K562 (cell line): ENCODE measurements around the gene ZNF335. TPM values are rescaled to one million over a fixed set of nuclear protein-coding genes. Genes with fewer than 3 reads are reported as not detected.

Experiments
- BRD4 ChIP-seq: fragments of 200-600 bp; sonication (generic); IDR thresholded peaks from 2 replicates; pipeline ENCODE4 v1.6.1; 2017; ENCODE audit warnings: inconsistent platforms
- ELK1 ChIP-seq: sonication (generic); formaldehyde crosslinking; IDR thresholded peaks from 2 replicates; pipeline ENCODE4 v1.8.1; 2022; ENCODE audit warnings: missing genetic modification reagents
- FOXJ3 ChIP-seq: sonication (generic); formaldehyde crosslinking; IDR thresholded peaks from 2 replicates; pipeline ENCODE4 v1.4.0; 2020; ENCODE audit warnings: mild to moderate bottlenecking, missing genetic modification reagents
- GTF2A2 ChIP-seq: IDR thresholded peaks from 2 replicates; pipeline ENCODE4 v1.6.1; 2016; ENCODE audit warnings: mild to moderate bottlenecking, missing genetic modification characterization, missing compliant biosample characterization
- HMG20B ChIP-seq: fragments of 250-450 bp; sonication (Bioruptor Pico); IDR thresholded peaks from 2 replicates; pipeline ENCODE4 v1.5.0; 2021; ENCODE audit warnings: mild to moderate bottlenecking
- ILK ChIP-seq: fragments of 450-650 bp; IDR thresholded peaks from 2 replicates; pipeline ENCODE4 v1.6.1; 2016; ENCODE audit warnings: missing genetic modification characterization, low read depth, mild to moderate bottlenecking, missing compliant biosample characterization, moderate library complexity, borderline replicate concordance
- NCOA1 ChIP-seq: fragments of 450-650 bp; IDR thresholded peaks from 2 replicates; pipeline ENCODE4 v1.6.1; 2016; ENCODE audit warnings: low read depth
- NFATC3 ChIP-seq: fragments of 450-650 bp; IDR thresholded peaks from 2 replicates; pipeline ENCODE4 v1.6.1; 2017; ENCODE audit warnings: mild to moderate bottlenecking
- RFX5 ChIP-seq: IDR thresholded peaks from 2 replicates; pipeline ENCODE4 v1.6.1; 2011; ENCODE audit warnings: low read depth, mild to moderate bottlenecking, improper control_type of control experiment, low read length
- SMC3 ChIP-seq: conservative IDR thresholded peaks from 2 replicates; pipeline ENCODE4 v1.6.1; 2011; ENCODE audit warnings: low read depth, low read length, improper control_type of control experiment; ENCODE audit not compliant: insufficient read depth
- STAT5B ChIP-seq: fragments of 250-450 bp; sonication (Bioruptor Pico); IDR thresholded peaks from 2 replicates; pipeline ENCODE4 v1.8.0; 2021; ENCODE audit warnings: mild to moderate bottlenecking, inconsistent platforms
- TAF9B ChIP-seq: fragments of 450-650 bp; IDR thresholded peaks from 2 replicates; pipeline ENCODE4 v1.6.1; 2018; ENCODE audit warnings: mild to moderate bottlenecking; ENCODE audit not compliant: partially characterized antibody
- TARDBP ChIP-seq: fragments of 450-650 bp; IDR thresholded peaks from 2 replicates; pipeline ENCODE4 v1.6.1; 2016
- TBP ChIP-seq: optimal IDR thresholded peaks from 2 replicates; pipeline ENCODE3; 2011; ENCODE audit warnings: low read depth, low read length, improper control_type of control experiment
- ZBTB40 ChIP-seq, 2 experiments: fragments of 450-650 bp in 1 of 2; sonication (generic) in 1 of 2; formaldehyde crosslinking in 1 of 2; IDR thresholded peaks; 2 replicates each; pipeline versions ENCODE4 v1.7.1 to v1.9.0; 2016 to 2022; ENCODE audit warnings: inconsistent platforms in 1 of 2, mild to moderate bottlenecking in 1 of 2, missing genetic modification reagents in 1 of 2
- ZFP1 ChIP-seq: fragments of 450-650 bp; formaldehyde crosslinking; IDR thresholded peaks from 2 replicates; pipeline ENCODE4 v1.4.0; 2020; ENCODE audit warnings: mild to moderate bottlenecking, mixed read lengths
- ZNF668 ChIP-seq: fragments of 250-450 bp; sonication (Bioruptor Pico); IDR thresholded peaks from 2 replicates; pipeline ENCODE4 v1.8.0; 2022; ENCODE audit warnings: mild to moderate bottlenecking, inconsistent platforms
- ZNF76 ChIP-seq: fragments of 250-450 bp; sonication (Bioruptor Pico); IDR thresholded peaks from 2 replicates; pipeline ENCODE4 v1.4.0; 2020; ENCODE audit warnings: mild to moderate bottlenecking, moderate library complexity, borderline replicate concordance
- polyA plus RNA-seq, 8 experiments: library from polyadenylated mRNA; depleted of rRNA in 4 of 8; stranded (reverse) in 5 of 8; unstranded in 3 of 8; fragments of >200 nt; fragmentation: Nextera tagmentation in 2 of 8; fragmentation: Illumina TruSeq in 1 of 8; extraction: Ambion mirVana in 2 of 8; extraction: Trizol in 1 of 8; gene quantifications; 2 replicates each; pipeline versions ENCODE4 v1.2.1 to v1.2.3, GENCODE V29; 2011 to 2014; ENCODE audit warnings: inconsistent platforms in 1 of 8, missing spikeins in 1 of 8
- total RNA-seq, 7 experiments: library from RNA; depleted of rRNA in 6 of 7; stranded (reverse); fragments of >200 nt in 6 of 7; fragmentation: Illumina TruSeq in 2 of 7; extraction: Trizol in 2 of 7; gene quantifications; 2 replicates each; pipeline versions ENCODE4 v1.2.1 to v1.2.3, GENCODE V29; 2011 to 2021; ENCODE audit warnings: low replicate concordance in 1 of 7

ZNF335 gene
- total and polyA plus RNA-seq, 9 of the 15 experiments (the other 6 are each of a cell fraction or from before 2014, with no cell fraction given), result 0.39 to 16.0 (median 7.6) TPM

DNA sequence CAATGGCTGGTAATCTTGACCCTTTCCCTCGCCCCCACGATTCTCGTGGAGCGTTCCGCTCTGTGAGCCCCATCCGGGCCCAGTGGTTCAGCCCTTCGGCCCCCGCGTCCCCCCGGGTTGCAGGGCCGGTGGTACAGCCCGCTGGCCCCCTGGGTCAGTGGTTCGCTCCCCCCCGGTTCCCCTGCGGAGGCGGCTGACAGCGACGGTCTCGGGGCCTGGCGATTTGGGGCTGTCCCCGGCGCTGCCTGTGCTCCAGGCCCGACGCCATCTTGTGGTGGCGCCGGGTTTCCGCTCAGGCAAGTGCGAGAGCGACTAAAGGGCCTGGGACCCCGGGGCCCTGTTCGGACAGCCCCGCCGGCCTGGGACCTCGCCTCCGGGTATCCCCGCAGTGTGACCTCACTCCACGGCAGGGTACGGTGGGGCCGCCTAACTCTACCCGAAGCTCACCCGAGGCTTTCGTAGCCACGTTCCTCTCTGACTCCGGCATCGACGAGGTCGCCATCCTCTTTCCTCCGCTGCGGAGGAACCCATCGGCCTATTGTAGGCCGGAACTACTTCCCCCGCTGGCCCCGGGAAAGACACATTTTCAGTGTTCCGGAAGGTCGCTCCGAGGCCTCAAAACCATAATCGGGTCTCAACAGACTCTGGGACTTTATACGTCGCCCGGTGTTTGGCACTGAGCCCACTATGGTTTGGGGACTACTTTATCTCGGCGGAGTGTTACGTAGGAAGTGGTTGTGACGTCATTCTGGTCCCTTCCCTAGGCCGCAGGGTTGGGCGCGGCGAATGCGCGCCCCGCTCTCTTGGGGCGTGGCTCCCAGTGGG lies at the start of gene ZNF335 (continued):
- TF ChIP-seq ZFP1 (CRISPR knock-in tag) (no peak), TAF9B (peak; percentile 94), ELK1 (CRISPR knock-in tag) (no peak), GTF2A2 (tag) (peak; percentile 79), HMG20B (CRISPR knock-in tag) (no peak), NCOA1 (peak; percentile 94), RFX5 (peak; percentile 70; the same call in 1 of the 2 replicates), STAT5B (CRISPR knock-in tag) (no peak), NFATC3 (no peak), FOXJ3 (CRISPR knock-in tag) (no peak), ZNF76 (CRISPR knock-in tag) (no peak), ILK (tag) (no peak), TARDBP (peak; percentile 95), SMC3 (no peak; the same call in 1 of the 2 replicates), BRD4 (peak; percentile 95; the same call in 1 of the 2 replicates), TBP (peak; percentile 95), ZBTB40 (IDR thresholded peaks at IDR 0.05) (peak; percentile 86), ZBTB40 (CRISPR knock-in tag; IDR thresholded peaks at IDR 0.05) (no peak), ZNF668 (no peak)
